ENCODE results near the gene ARHGEF40. TPM values are rescaled to one million over a fixed set of nuclear protein-coding genes. Genes with fewer than 3 reads are reported as not detected.

The ARHGEF40 gene
- total and polyA plus RNA-seq, 10 of the 15 experiments (the other 5 are each of a cell fraction or from before 2014, with no cell fraction given): 0.03 to 0.31 (median 0.08) TPM; not detected in 2

DNA sequence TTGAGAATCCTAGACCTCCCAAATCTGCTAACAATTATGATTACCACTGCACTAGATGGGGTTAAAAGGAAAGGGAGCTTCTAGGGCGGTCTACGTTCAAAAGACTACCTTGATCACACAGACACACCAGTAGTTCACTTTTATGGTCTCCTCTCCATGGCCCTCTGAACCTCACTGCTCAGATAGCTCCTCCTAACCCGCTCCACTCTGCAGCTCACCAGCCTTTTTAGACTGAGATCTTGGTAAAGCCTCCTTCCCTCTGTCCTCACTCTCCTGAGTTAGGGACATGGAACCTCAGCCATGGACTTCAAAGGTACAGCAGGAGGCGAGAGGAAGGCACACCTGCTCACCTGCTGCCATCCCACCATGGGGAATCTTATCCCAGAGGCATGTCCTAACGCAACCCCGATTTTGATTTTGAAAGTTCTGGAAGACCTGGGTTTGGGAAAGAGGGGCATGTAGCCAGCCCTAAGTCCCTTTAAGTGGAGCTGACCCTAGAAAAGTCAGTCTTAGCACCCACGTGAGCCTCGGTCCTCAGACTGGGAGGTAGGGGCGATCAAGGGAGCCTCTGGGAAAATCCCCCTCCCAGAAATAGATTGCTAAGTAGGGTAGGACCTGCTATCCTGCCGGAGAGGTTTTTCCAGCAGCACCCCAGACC, 27.0 kb downstream of the ARHGEF40 start:
- Histone ChIP-seq H4K20me1 (ENCODE audit: control insufficient read depth, insufficient read depth) (no peaks in the 10 kb centered on the region), H3K4me1 (ENCODE audit: control insufficient read depth, insufficient read depth, low read length) (no peaks in the 10 kb centered on the region), H3K9ac (ENCODE audit: control insufficient read depth, insufficient read depth, low read length) (no peak overlapping the region), H3K9me3 (replicated peaks; ENCODE audit: control insufficient read depth, insufficient read depth, low read length) (no peaks in the 10 kb centered on the region), H2AFZ (ENCODE audit: control insufficient read depth, low read depth, low read length) (no peak overlapping the region), H3K36me3 (ENCODE audit: control insufficient read depth in 2 of 2, insufficient read depth in 2 of 2, low read length in 1 of 2) (no peaks in the 10 kb centered on the region), H3K27me3 (replicated peaks in 1 of 2; ENCODE audit: control insufficient read depth in 2 of 2, insufficient read depth in 2 of 2, low read length in 1 of 2) (peaks cover 2 to 3% of the 10 kb centered on the region in 2 experiments; a peak in 2 of 4 replicates), H3K4me2 (ENCODE audit: control insufficient read depth, insufficient read depth) (no peak overlapping the region), H3K4me3 (no peak overlapping the region), H3K79me2 (ENCODE audit: control insufficient read depth, insufficient read depth, low read length) (no peaks in the 10 kb centered on the region), H3K27ac (ENCODE audit: control insufficient read depth, insufficient read depth) (no peak overlapping the region)
- ChIA-PET SMC1A (ENCODE audit: uncharacterized antibody, unreplicated experiment) (interaction anchor here (1.2 to 5.9 kb wide), 3 partner anchors 10 to 87 kb away, joined by 3 to 78 read pairs (median 4); no protein-coding TSS in a partner anchor), RAD21 (ENCODE audit: unreplicated experiment) (interaction anchor here (0.9 to 1.7 kb wide), 2 partner anchors 25 to 82 kb away, joined by 7 read pairs; no protein-coding TSS in a partner anchor), POLR2A (no interaction called here), CTCF (interaction anchor here (3.3 to 6.9 kb wide), 4 partner anchors 8 to 82 kb away, joined by 23 to 194 read pairs (median 98); partner anchors contain the start of genes ARHGEF40 and TMEM253)
- DNase-seq (ENCODE audit: low read depth, low spot score): no peak
- ATAC-seq: no peak
- intact Hi-C loops (cut with micrococcal nuclease; ENCODE audit: unreplicated experiment) (no loop called here), in situ Hi-C loops (cut with MboI) (no loop called here)
- no TSS peak for BruUV-seq (replicated peaks)
- no peak for TF ChIP-seq CHD2 (IDR thresholded peaks at IDR 0.05; ENCODE audit: borderline replicate concordance, low read depth, low read length)
- 74% methylated on average over 10 of the region's 10 CpGs for WGBS (ENCODE audit: insufficient coverage, insufficient replicate concordance, low lambda C conversion rate, missing lambda C conversion rate)
- FAIRE-seq: no peak

- POLR2A ChIA-PET: no interaction called here
- Histone ChIP-seq H3K9ac (ENCODE audit: control insufficient read depth, insufficient read depth, low read length) (no peak overlapping the region), H2AFZ (ENCODE audit: control insufficient read depth, low read depth, low read length) (no peak overlapping the region), H3K4me2 (ENCODE audit: control insufficient read depth, insufficient read depth) (no peak overlapping the region), H3K4me1 (ENCODE audit: control insufficient read depth, insufficient read depth, low read length) (peaks cover 1% of the 10 kb centered on the region), H3K79me2 (ENCODE audit: control insufficient read depth, insufficient read depth, low read length) (no peaks in the 10 kb centered on the region), H3K36me3 (ENCODE audit: control insufficient read depth in 2 of 2, insufficient read depth in 2 of 2, low read length in 1 of 2) (no peaks in the 10 kb centered on the region), H3K27ac (ENCODE audit: control insufficient read depth, insufficient read depth) (no peak overlapping the region), H3K9me3 (replicated peaks; ENCODE audit: control insufficient read depth, insufficient read depth, low read length) (no peaks in the 10 kb centered on the region), H3K4me3 (no peak overlapping the region), H4K20me1 (ENCODE audit: control insufficient read depth, insufficient read depth) (no peaks in the 10 kb centered on the region), H3K27me3 (replicated peaks in 1 of 2; ENCODE audit: control insufficient read depth in 2 of 2, insufficient read depth in 2 of 2, low read length in 1 of 2) (peaks cover 2 to 3% of the 10 kb centered on the region in 2 experiments; a peak in 2 of 4 replicates)
- no peak for DNase-seq (ENCODE audit: low read depth, low spot score)
- ATAC-seq: no peak
- in situ Hi-C loops (cut with MboI): no loop called here
- RAD21 ChIA-PET (ENCODE audit: unreplicated experiment): interaction anchor here (1.7 kb wide), 1 partner anchor 83 kb away, joined by 7 read pairs; no protein-coding TSS in a partner anchor
- BruUV-seq (replicated peaks): no TSS peak
- CTCF ChIA-PET: interaction anchor here (0.5 to 6.9 kb wide), 5 partner anchors 8 to 83 kb away, joined by 3 to 194 read pairs (median 93); partner anchors contain the start of genes ARHGEF40 and TMEM253
- intact Hi-C loops (cut with micrococcal nuclease; ENCODE audit: unreplicated experiment): no loop called here
- FAIRE-seq: no peak
- TF ChIP-seq NFYB (IDR thresholded peaks at IDR 0.05; ENCODE audit: insufficient read depth, low read depth, low read length) (no peak), SUZ12 (IDR thresholded peaks at IDR 0.05; ENCODE audit: unreplicated experiment) (no peak), MEF2B (IDR thresholded peaks at IDR 0.05; ENCODE audit: partially characterized antibody, poor library complexity, severe bottlenecking) (no peak), EP300 (IDR thresholded peaks at IDR 0.05; ENCODE audit: borderline replicate concordance in 1 of 2, control insufficient read depth in 1 of 2, low read depth in 2 of 2, low read length in 2 of 2) (no peak), WRNIP1 (IDR thresholded peaks at IDR 0.05; ENCODE audit: borderline replicate concordance, low read depth, low read length) (no peak), ZNF384 (IDR thresholded peaks at IDR 0.05; ENCODE audit: borderline replicate concordance, low read depth, low read length) (no peak), ZNF207 (IDR thresholded peaks at IDR 0.05; ENCODE audit: borderline replicate concordance) (no peak)
- TF ChIP-seq, protein P1, sequence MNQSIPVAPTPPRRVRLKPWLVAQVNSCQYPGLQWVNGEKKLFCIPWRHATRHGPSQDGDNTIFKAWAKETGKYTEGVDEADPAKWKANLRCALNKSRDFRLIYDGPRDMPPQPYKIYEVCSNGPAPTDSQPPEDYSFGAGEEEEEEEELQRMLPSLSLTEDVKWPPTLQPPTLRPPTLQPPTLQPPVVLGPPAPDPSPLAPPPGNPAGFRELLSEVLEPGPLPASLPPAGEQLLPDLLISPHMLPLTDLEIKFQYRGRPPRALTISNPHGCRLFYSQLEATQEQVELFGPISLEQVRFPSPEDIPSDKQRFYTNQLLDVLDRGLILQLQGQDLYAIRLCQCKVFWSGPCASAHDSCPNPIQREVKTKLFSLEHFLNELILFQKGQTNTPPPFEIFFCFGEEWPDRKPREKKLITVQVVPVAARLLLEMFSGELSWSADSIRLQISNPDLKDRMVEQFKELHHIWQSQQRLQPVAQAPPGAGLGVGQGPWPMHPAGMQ (IDR thresholded peaks at IDR 0.05; ENCODE audit: borderline replicate concordance): no peak
- SMC1A ChIA-PET (ENCODE audit: uncharacterized antibody, unreplicated experiment): interaction anchor here (1.2 kb wide), 1 partner anchor 83 kb away, joined by 4 read pairs; no protein-coding TSS in a partner anchor
- 21% methylated on average over 7 of the region's 19 CpGs for WGBS (ENCODE audit: insufficient coverage, insufficient replicate concordance, low lambda C conversion rate, missing lambda C conversion rate)
Observed at GRCh38 chr14:21097636-21098075, 27.6 kb downstream of the ARHGEF40 start.

All from GM12878 (cell line).